Measurements from ENCODE around the gene SPG7.

SPG7 gene

GRCh38 chr16:89549007-89549700, 41.0 kb downstream of the SPG7 start:
- no peak for TF ChIP-seq CTCF (IDR thresholded peaks at IDR 0.05; ENCODE audit: low read depth, low read length)

DNA sequence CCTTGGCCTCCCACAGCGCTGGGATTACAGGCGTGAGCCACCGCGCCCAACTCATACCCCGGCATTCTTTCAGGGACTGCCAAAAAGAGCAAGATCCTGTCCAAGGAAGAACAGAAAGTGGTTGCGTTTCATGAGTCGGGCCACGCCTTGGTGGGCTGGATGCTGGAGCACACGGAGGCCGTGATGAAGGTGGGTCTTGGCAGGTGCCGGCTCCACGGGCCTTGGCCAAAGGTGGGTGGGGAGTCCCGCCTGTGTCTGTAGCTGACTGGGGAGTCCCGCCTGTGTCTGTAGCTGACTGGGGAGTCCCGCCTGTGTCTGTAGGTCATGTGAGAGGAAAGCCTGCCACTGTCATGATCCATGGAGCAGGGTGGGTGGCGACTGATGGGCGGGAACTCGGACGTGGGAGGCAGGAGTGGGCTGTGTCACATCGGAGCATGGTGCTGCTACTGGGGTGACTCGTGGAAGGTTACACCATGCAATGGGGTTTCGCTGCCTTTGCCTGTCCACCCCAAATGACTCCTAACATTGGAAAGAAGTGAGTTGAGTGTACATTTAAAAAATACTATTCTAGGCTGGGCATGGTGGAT, 42.3 kb downstream of the SPG7 start:
- H3K4me3 ChIP-seq (replicated peaks in 1 of 2; ENCODE audit: low read depth in 2 of 2, low read length in 2 of 2): no peak overlapping the region
- TF ChIP-seq CTCF (IDR thresholded peaks at IDR 0.05; ENCODE audit: low read depth, low read length): no peak
- DNase-seq (ENCODE audit: low read depth in 2 of 2): no peak

More at GRCh38 chr16:89549007-89549700, 41.0 kb downstream of the SPG7 start:
- DNase-seq (ENCODE audit: low read depth in 2 of 2): no peak
- no peak overlapping the region for H3K4me3 ChIP-seq (replicated peaks in 1 of 2; ENCODE audit: low read depth in 2 of 2, low read length in 2 of 2)

GRCh38 chr16:89552329-89552728, 44.1 kb downstream of the SPG7 start:
- DNase-seq (ENCODE audit: low read depth in 2 of 2): no peak
- no peak overlapping the region for H3K4me3 ChIP-seq (replicated peaks in 1 of 2; ENCODE audit: low read depth in 2 of 2, low read length in 2 of 2)
- no peak for TF ChIP-seq CTCF (IDR thresholded peaks at IDR 0.05; ENCODE audit: low read depth, low read length)

DNA sequence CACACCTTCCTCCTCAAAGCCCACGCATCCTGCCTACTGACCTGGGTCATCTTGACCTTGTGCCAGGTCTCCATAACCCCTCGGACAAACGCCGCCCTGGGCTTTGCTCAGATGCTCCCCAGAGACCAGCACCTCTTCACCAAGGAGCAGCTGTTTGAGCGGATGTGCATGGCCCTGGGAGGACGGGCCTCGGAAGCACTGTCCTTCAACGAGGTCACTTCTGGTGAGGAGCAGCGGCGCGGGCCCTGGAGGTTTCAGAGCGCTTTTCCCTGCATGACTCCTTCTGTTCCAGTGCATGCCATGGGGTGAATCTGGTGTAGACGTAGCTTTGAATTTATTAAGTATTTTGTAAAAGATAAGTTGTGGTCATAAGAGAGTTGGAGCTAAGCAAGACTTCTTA, 44.7 kb downstream of the SPG7 start:
- H3K4me3 ChIP-seq (replicated peaks in 1 of 2; ENCODE audit: low read depth in 2 of 2, low read length in 2 of 2): no peak overlapping the region
- no peak for TF ChIP-seq CTCF (IDR thresholded peaks at IDR 0.05; ENCODE audit: low read depth, low read length)
- DNase-seq (ENCODE audit: low read depth in 2 of 2): no peak

DNA sequence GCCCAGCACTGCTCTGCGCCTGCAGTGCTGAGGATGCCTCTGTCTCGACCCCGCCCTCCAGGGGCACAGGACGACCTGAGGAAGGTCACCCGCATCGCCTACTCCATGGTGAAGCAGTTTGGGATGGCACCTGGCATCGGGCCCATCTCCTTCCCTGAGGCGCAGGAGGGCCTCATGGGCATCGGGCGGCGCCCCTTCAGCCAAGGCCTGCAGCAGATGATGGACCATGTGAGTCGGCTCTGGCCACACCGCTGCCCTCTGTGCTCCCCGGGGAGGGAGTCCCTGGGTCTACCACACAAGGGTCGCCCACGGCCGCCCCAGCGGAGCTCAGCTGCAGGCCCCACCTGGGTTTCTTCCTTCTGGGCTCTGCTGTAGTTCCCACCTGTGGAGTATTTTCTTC, 45.5 kb downstream of the SPG7 start:
- no peak for TF ChIP-seq CTCF (IDR thresholded peaks at IDR 0.05; ENCODE audit: low read depth, low read length)
- no peak for DNase-seq (ENCODE audit: low read depth in 2 of 2)
- H3K4me3 ChIP-seq (replicated peaks in 1 of 2; ENCODE audit: low read depth in 2 of 2, low read length in 2 of 2): no peak overlapping the region

- TF ChIP-seq CTCF (IDR thresholded peaks at IDR 0.05; ENCODE audit: low read depth, low read length): no peak
- H3K4me3 ChIP-seq (replicated peaks in 1 of 2; ENCODE audit: low read depth in 2 of 2, low read length in 2 of 2): no peak overlapping the region
- no peak for DNase-seq (ENCODE audit: low read depth in 2 of 2)
Measured at GRCh38 chr16:89554343-89554742, 46.1 kb downstream of the SPG7 start.

All from cardiac fibroblast (primary cell).